ENCODE results near the gene GIMAP6.

GRCh38 chr7:150610233-150610632 is 22.0 kb downstream of the GIMAP6 start:
- TF ChIP-seq CTCF (IDR thresholded peaks at IDR 0.05) (no peak), POLR2A (IDR thresholded peaks at IDR 0.05) (no peak)

Data from ovary (tissue), 3 donors.